HepG2 (cell line): ENCODE data around the gene CCNF. TPM values are rescaled to one million over a fixed set of nuclear protein-coding genes. Genes with fewer than 3 reads are reported as not detected.

Experiments used
- FOXP4 ChIP-seq: sonication (generic); formaldehyde crosslinking; IDR thresholded peaks from 2 replicates; pipeline ENCODE4 v1.4.0; 2020; ENCODE audit warnings: missing genetic modification reagents
- GABPB1 ChIP-seq: IDR thresholded peaks from 2 replicates; pipeline ENCODE4 v1.6.1; 2016; ENCODE audit warnings: mild to moderate bottlenecking, missing genetic modification reagents, moderate library complexity, missing compliant biosample characterization
- GZF1 ChIP-seq: sonication (generic); formaldehyde crosslinking; IDR thresholded peaks from 2 replicates; pipeline ENCODE4 v1.5.1; 2020; ENCODE audit warnings: mild to moderate bottlenecking, missing genetic modification reagents
- JUNB ChIP-seq: sonication (generic); formaldehyde crosslinking; IDR thresholded peaks from 2 replicates; pipeline ENCODE4 v1.8.0; 2022; ENCODE audit warnings: missing genetic modification reagents, mild to moderate bottlenecking, borderline replicate concordance
- RFX1 ChIP-seq: fragments of 450-650 bp; IDR thresholded peaks from 2 replicates; pipeline ENCODE4 v1.6.1; 2017
- ZFP36L2 ChIP-seq: sonication (generic); formaldehyde crosslinking; IDR thresholded peaks from 2 replicates; pipeline ENCODE4 v1.4.0; 2020; ENCODE audit warnings: missing genetic modification reagents
- ZNF12 ChIP-seq: sonication (generic); formaldehyde crosslinking; IDR thresholded peaks from 2 replicates; pipeline ENCODE4 v1.5.0; 2020; ENCODE audit warnings: missing genetic modification reagents
- ZNF674 ChIP-seq: sonication (generic); formaldehyde crosslinking; IDR thresholded peaks from 2 replicates; pipeline ENCODE4 v1.5.0; 2020; ENCODE audit warnings: low read depth, mild to moderate bottlenecking, missing genetic modification reagents
- ZNF790 ChIP-seq: sonication (generic); formaldehyde crosslinking; IDR thresholded peaks from 2 replicates; pipeline ENCODE4 v1.8.0; 2022; ENCODE audit warnings: missing genetic modification reagents, mild to moderate bottlenecking, borderline replicate concordance
- polyA plus RNA-seq, 8 experiments: library from polyadenylated mRNA; depleted of rRNA in 3 of 8; stranded (reverse) in 7 of 8; unstranded in 1 of 8; fragments of >200 nt; fragmentation: Illumina TruSeq in 4 of 8; extraction: Trizol in 4 of 8; gene quantifications; 2 replicates each; pipeline versions ENCODE4 v1.2.1 to v1.2.3, GENCODE V29; 2011 to 2016; ENCODE audit warnings: low read depth in 4 of 8, missing spikeins in 1 of 8, mixed read lengths in 1 of 8; ENCODE audit not compliant: insufficient read depth in 1 of 8
- total RNA-seq, 5 experiments: library from RNA; depleted of rRNA; stranded (reverse); fragments of >200 nt; fragmentation: Illumina TruSeq; extraction: Trizol; gene quantifications; 2 replicates each; pipeline ENCODE4 v1.2.3, GENCODE V29; 2016; ENCODE audit warnings: low read depth in 1 of 5
- TF ChIP-seq, protein P1 (sequence below): sonication (generic); formaldehyde crosslinking; conservative IDR thresholded peaks from 2 replicates; pipeline ENCODE4 v1.5.0; 2020; ENCODE audit warnings: missing genetic modification reagents
- TF ChIP-seq, protein P2 (sequence below): sonication (generic); formaldehyde crosslinking; IDR thresholded peaks from 2 replicates; pipeline ENCODE4 v1.4.0; 2020; ENCODE audit warnings: mild to moderate bottlenecking, missing genetic modification reagents, borderline replicate concordance
- TF ChIP-seq, protein P3 (sequence below): sonication (generic); formaldehyde crosslinking; IDR thresholded peaks from 2 replicates; pipeline ENCODE4 v1.4.0; 2020; ENCODE audit warnings: missing genetic modification reagents
- TF ChIP-seq, protein P4 (sequence below): sonication (generic); formaldehyde crosslinking; IDR thresholded peaks from 2 replicates; pipeline ENCODE4 v1.5.0; 2020; ENCODE audit warnings: mild to moderate bottlenecking, missing genetic modification reagents, borderline replicate concordance
- TF ChIP-seq, protein P5 (sequence below): sonication (generic); formaldehyde crosslinking; IDR thresholded peaks from 2 replicates; pipeline ENCODE4 v1.9.0; 2021; ENCODE audit warnings: missing genetic modification reagents, borderline replicate concordance

The CCNF gene
- total and polyA plus RNA-seq, 2 of the 13 experiments (the other 11 are each of a cell fraction or from before 2014, with no cell fraction given) = 6.4 to 22.8 TPM

DNA sequence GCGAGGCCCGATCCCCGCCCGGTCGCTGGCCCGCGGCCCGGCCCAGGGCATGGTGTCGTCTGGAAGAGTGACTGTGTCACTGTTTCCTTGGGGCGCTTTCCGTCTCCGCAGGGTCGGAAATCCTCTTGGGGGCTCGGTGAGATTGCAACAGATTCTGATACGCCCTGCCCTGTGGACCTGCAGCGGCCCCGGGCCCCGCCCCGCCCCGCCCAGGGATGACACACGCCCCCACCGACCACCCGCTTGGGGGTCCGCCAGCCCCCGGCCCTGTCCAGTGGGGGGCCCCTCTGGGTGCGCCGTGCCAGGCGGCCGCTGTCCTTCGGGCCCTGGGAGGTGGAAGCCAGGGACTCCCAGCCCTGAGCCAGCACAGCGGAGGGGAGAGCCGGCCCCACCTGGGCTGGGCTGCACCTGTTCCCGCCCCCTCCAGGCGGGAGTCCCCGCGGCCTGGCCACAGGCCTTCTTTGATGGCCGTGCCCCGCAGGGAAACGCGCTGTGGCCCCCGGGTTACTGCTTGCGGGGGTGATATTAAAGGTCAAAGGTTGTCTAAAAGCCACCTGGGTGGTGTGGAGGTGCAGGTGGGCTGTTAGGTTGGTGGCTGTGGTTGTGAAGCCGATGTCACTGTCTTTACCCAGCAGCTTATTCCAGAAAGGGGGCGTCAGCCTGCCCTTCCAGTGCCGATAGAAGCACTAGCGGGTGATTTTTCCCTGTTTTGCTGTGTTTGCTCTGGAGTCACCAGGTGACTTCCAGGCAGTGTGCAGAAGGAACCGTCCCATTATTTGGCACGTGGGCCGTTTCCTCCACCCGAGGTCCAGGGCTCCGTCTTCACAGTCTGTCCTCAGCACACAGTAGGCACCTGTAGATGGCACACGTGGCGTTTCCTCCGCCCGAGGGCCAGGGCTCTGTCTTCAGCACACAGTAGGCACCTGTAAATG, 46.4 kb downstream of the CCNF start (continued):
- TF ChIP-seq, protein P1, sequence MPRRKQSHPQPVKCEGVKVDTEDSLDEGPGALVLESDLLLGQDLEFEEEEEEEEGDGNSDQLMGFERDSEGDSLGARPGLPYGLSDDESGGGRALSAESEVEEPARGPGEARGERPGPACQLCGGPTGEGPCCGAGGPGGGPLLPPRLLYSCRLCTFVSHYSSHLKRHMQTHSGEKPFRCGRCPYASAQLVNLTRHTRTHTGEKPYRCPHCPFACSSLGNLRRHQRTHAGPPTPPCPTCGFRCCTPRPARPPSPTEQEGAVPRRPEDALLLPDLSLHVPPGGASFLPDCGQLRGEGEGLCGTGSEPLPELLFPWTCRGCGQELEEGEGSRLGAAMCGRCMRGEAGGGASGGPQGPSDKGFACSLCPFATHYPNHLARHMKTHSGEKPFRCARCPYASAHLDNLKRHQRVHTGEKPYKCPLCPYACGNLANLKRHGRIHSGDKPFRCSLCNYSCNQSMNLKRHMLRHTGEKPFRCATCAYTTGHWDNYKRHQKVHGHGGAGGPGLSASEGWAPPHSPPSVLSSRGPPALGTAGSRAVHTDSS (CRISPR knock-in tag) = no peak
- TF ChIP-seq, protein P2, sequence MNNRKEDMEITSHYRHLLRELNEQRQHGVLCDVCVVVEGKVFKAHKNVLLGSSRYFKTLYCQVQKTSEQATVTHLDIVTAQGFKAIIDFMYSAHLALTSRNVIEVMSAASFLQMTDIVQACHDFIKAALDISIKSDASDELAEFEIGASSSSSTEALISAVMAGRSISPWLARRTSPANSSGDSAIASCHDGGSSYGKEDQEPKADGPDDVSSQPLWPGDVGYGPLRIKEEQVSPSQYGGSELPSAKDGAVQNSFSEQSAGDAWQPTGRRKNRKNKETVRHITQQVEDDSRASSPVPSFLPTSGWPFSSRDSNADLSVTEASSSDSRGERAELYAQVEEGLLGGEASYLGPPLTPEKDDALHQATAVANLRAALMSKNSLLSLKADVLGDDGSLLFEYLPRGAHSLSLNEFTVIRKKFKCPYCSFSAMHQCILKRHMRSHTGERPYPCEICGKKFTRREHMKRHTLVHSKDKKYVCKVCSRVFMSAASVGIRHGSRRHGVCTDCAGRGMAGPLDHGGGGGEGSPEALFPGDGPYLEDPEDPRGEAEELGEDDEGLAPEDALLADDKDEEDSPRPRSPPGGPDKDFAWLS (CRISPR knock-in tag) = no peak
- TF ChIP-seq GABPB1 (CRISPR knock-in tag) = peak; percentile 38; the same call in 1 of the 2 replicates
- no peak for TF ChIP-seq ZFP36L2 (CRISPR knock-in tag)
- TF ChIP-seq, protein P3, sequence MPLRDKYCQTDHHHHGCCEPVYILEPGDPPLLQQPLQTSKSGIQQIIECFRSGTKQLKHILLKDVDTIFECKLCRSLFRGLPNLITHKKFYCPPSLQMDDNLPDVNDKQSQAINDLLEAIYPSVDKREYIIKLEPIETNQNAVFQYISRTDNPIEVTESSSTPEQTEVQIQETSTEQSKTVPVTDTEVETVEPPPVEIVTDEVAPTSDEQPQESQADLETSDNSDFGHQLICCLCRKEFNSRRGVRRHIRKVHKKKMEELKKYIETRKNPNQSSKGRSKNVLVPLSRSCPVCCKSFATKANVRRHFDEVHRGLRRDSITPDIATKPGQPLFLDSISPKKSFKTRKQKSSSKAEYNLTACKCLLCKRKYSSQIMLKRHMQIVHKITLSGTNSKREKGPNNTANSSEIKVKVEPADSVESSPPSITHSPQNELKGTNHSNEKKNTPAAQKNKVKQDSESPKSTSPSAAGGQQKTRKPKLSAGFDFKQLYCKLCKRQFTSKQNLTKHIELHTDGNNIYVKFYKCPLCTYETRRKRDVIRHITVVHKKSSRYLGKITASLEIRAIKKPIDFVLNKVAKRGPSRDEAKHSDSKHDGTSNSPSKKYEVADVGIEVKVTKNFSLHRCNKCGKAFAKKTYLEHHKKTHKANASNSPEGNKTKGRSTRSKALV (CRISPR knock-in tag) = no peak
- TF ChIP-seq RFX1 = no peak
- no peak for TF ChIP-seq ZNF790
- no peak for TF ChIP-seq JUNB (CRISPR knock-in tag)
- TF ChIP-seq, protein P4, sequence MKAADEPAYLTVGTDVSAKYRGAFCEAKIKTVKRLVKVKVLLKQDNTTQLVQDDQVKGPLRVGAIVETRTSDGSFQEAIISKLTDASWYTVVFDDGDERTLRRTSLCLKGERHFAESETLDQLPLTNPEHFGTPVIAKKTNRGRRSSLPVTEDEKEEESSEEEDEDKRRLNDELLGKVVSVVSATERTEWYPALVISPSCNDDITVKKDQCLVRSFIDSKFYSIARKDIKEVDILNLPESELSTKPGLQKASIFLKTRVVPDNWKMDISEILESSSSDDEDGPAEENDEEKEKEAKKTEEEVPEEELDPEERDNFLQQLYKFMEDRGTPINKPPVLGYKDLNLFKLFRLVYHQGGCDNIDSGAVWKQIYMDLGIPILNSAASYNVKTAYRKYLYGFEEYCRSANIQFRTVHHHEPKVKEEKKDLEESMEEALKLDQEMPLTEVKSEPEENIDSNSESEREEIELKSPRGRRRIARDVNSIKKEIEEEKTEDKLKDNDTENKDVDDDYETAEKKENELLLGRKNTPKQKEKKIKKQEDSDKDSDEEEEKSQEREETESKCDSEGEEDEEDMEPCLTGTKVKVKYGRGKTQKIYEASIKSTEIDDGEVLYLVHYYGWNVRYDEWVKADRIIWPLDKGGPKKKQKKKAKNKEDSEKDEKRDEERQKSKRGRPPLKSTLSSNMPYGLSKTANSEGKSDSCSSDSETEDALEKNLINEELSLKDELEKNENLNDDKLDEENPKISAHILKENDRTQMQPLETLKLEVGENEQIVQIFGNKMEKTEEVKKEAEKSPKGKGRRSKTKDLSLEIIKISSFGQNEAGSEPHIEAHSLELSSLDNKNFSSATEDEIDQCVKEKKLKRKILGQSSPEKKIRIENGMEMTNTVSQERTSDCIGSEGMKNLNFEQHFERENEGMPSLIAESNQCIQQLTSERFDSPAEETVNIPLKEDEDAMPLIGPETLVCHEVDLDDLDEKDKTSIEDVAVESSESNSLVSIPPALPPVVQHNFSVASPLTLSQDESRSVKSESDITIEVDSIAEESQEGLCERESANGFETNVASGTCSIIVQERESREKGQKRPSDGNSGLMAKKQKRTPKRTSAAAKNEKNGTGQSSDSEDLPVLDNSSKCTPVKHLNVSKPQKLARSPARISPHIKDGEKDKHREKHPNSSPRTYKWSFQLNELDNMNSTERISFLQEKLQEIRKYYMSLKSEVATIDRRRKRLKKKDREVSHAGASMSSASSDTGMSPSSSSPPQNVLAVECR (CRISPR knock-in tag) = peak; percentile 63
- TF ChIP-seq, protein P5, sequence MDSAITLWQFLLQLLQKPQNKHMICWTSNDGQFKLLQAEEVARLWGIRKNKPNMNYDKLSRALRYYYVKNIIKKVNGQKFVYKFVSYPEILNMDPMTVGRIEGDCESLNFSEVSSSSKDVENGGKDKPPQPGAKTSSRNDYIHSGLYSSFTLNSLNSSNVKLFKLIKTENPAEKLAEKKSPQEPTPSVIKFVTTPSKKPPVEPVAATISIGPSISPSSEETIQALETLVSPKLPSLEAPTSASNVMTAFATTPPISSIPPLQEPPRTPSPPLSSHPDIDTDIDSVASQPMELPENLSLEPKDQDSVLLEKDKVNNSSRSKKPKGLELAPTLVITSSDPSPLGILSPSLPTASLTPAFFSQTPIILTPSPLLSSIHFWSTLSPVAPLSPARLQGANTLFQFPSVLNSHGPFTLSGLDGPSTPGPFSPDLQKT (CRISPR knock-in tag) = no peak
- no peak for TF ChIP-seq FOXP4 (CRISPR knock-in tag)
- no peak for TF ChIP-seq GZF1 (CRISPR knock-in tag)
- TF ChIP-seq ZNF674 = no peak
- no peak for TF ChIP-seq ZNF12 (CRISPR knock-in tag)
